Measurements from ENCODE around the gene MGAT5. TPM values are rescaled to one million over a fixed set of nuclear protein-coding genes. Genes with fewer than 3 reads are reported as not detected.

Gene MGAT5
- total and polyA plus RNA-seq, 7 donors: 1.1 to 7.0 (median 2.1) TPM

DNA sequence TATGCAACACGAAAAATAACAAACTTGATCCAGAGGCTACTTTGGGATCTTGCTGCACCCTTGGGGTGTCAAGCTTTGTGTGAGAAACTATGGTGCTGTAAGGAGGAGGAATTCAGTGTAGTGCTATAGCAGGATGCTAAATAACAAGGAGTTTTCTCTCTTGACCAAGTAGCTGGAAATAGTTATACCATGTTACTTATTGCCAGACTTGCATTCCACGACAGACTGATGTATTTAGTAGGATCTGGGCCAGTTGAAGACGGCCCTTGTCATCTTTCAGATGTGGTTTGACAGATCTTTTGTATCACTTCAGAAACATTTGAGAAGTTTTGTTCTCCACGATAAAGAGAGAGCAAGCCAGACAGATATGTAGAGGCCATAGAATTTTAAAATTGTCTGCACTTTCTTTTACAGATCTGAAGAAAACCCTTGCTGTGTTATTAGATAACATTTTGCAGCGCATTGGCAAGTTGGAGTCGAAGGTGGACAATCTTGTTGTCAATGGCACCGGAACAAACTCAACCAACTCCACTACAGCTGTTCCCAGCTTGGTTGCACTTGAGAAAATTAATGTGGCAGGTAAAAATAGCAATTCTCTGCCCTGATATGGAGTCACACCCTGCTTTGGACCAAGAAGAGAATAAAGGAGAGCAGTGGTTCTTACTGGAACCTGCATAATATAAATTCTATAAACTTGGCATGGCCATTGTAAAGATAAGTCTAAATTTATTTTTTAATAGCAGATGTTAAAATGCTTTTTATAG lies 16.3 kb downstream of the MGAT5 start:
- TF ChIP-seq, protein P1, sequence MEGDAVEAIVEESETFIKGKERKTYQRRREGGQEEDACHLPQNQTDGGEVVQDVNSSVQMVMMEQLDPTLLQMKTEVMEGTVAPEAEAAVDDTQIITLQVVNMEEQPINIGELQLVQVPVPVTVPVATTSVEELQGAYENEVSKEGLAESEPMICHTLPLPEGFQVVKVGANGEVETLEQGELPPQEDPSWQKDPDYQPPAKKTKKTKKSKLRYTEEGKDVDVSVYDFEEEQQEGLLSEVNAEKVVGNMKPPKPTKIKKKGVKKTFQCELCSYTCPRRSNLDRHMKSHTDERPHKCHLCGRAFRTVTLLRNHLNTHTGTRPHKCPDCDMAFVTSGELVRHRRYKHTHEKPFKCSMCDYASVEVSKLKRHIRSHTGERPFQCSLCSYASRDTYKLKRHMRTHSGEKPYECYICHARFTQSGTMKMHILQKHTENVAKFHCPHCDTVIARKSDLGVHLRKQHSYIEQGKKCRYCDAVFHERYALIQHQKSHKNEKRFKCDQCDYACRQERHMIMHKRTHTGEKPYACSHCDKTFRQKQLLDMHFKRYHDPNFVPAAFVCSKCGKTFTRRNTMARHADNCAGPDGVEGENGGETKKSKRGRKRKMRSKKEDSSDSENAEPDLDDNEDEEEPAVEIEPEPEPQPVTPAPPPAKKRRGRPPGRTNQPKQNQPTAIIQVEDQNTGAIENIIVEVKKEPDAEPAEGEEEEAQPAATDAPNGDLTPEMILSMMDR (IDR thresholded peaks at IDR 0.05): no peak
- ATAC-seq: no peak

DNA sequence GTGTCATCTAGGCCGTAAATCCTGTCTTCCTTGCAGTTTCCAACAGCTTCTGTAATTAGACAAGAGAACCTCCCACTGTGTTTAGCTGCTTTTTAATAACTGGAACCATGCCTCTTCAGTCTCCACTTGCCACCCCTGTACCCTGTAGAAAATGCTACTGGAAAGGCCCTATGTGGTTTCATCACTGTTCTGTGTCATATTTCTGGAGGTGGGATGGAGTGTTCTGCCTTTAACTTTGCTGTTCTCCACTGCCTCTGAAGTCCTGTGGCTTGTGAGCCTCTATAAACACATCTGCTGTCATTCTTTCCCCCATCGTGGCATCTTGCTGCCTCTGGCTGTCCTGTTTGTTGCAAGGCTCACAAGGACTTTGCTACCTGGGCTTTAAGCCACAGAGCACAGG lies 17.9 kb downstream of the MGAT5 start:
- H3K27me3 ChIP-seq (ENCODE audit: insufficient read depth in 3 of 3, low read length in 2 of 3): peaks cover 0 to 4% (median 0%) of the 10 kb centered on the region in 3 donors
- intact Hi-C loops (cut with DNase I): no loop called here
- no peaks in the 10 kb centered on the region for H3K36me3 ChIP-seq (ENCODE audit: insufficient read depth in 1 of 2, low read depth in 1 of 2)
- no peak overlapping the region for H3K4me3 ChIP-seq
- TF ChIP-seq, protein P1 (IDR thresholded peaks at IDR 0.05): no peak
- H3K27ac ChIP-seq: no peak overlapping the region
- 73 to 85% (median 78%) methylated on average over 2 of the region's 2 CpGs for WGBS, 3 donors
- ATAC-seq (no peak), DNase-seq (no peak)
- H3K9me3 ChIP-seq: no peaks in the 10 kb centered on the region
- no peaks in the 10 kb centered on the region for H3K4me1 ChIP-seq

More for the DNA sequence above, 16.3 kb downstream of the MGAT5 start:
- Histone ChIP-seq H3K4me1 (no peaks in the 10 kb centered on the region), H3K36me3 (ENCODE audit: insufficient read depth in 1 of 2, low read depth in 1 of 2) (no peaks in the 10 kb centered on the region), H3K4me3 (no peak overlapping the region), H3K27ac (no peak overlapping the region), H3K27me3 (ENCODE audit: insufficient read depth in 3 of 3, low read length in 2 of 3) (no peaks in the 10 kb centered on the region), H3K9me3 (no peaks in the 10 kb centered on the region)
- WGBS, 3 donors: 57 to 67% (median 60%) methylated on average over 7 of the region's 7 CpGs
- intact Hi-C loops (cut with DNase I): no loop called here
- DNase-seq: no peak

- H3K36me3 ChIP-seq (ENCODE audit: insufficient read depth in 1 of 2, low read depth in 1 of 2): no peaks in the 10 kb centered on the region
- intact Hi-C loops (cut with DNase I): no loop called here
- H3K4me1 ChIP-seq: no peaks in the 10 kb centered on the region
- ATAC-seq (no peak), DNase-seq (no peak)
- H3K27ac ChIP-seq: no peak overlapping the region
- peaks cover 0 to 12% (median 0%) of the 10 kb centered on the region in 3 donors for H3K27me3 ChIP-seq (ENCODE audit: insufficient read depth in 3 of 3, low read length in 2 of 3)
- H3K9me3 ChIP-seq: no peaks in the 10 kb centered on the region
- 91 to 93% (median 92%) methylated on average over 9 of the region's 9 CpGs for WGBS, 3 donors
- no peak overlapping the region for H3K4me3 ChIP-seq
- TF ChIP-seq, protein P1 (IDR thresholded peaks at IDR 0.05): no peak
Observed at GRCh38 chr2:134272806-134273205, 18.9 kb downstream of the MGAT5 start.

- TF ChIP-seq, protein P1 (IDR thresholded peaks at IDR 0.05): no peak
- H3K4me3 ChIP-seq: no peak overlapping the region
- H3K27me3 ChIP-seq (ENCODE audit: insufficient read depth in 3 of 3, low read length in 2 of 3): peaks cover 0 to 12% (median 0%) of the 10 kb centered on the region in 3 donors
- H3K27ac ChIP-seq: no peak overlapping the region
- no peaks in the 10 kb centered on the region for H3K9me3 ChIP-seq
- H3K4me1 ChIP-seq: no peaks in the 10 kb centered on the region
- no peaks in the 10 kb centered on the region for H3K36me3 ChIP-seq (ENCODE audit: insufficient read depth in 1 of 2, low read depth in 1 of 2)
- ATAC-seq (no peak), DNase-seq (no peak)
- intact Hi-C loops (cut with DNase I): no loop called here
- 78 to 82% (median 80%) methylated on average over 4 of the region's 4 CpGs for WGBS, 3 donors
Observed at GRCh38 chr2:134273256-134273983, 19.5 kb downstream of the MGAT5 start.

All from psoas muscle (tissue), 8 donors.